Heart left ventricle (tissue), 16 donors: ENCODE results near the gene EFCAB7. TPM values are rescaled to one million over a fixed set of nuclear protein-coding genes. Genes with fewer than 3 reads are reported as not detected.

ENCODE experiments used
- ATAC-seq, 4 donors: fragments of 200-7000 bp; cut with Tn5 transposase; one replicate each; pipeline ENCODE4 v1.9.1; 2020 to 2022; ENCODE audit warnings: moderate library complexity in 4 of 4, mild to moderate bottlenecking in 3 of 4, moderate number of reproducible peaks in 1 of 4
- DNase-seq, 5 donors: peaks; one replicate each; pipeline ENCODE4 v3.0.0-alpha.2; 2020
- H3K27ac ChIP-seq, 12 donors: fragments of 200-600 bp; sonication (generic) in 4 of 12; one replicate each; pipeline versions ENCODE4 v1.5.0 to v1.8.0; 2016 to 2022; ENCODE audit warnings: mild to moderate bottlenecking in 2 of 12
- H3K27me3 ChIP-seq, 9 donors: fragments of 200-600 bp; sonication (generic) in 2 of 9; one replicate each; pipeline versions ENCODE4 v1.5.1 to v1.8.0; 2016 to 2022; ENCODE audit warnings: mild to moderate bottlenecking in 3 of 9
- H3K36me3 ChIP-seq, 9 donors: fragments of 200-600 bp; sonication (generic) in 2 of 9; one replicate each; pipeline versions ENCODE4 v1.5.0 to v1.8.0; 2018 to 2022; ENCODE audit warnings: mild to moderate bottlenecking in 2 of 9
- H3K4me1 ChIP-seq, 12 donors: fragments of 200-600 bp; sonication (generic) in 4 of 12; one replicate each; pipeline versions ENCODE4 v1.5.0 to v1.8.0; 2016 to 2022; ENCODE audit warnings: mild to moderate bottlenecking in 3 of 12
- H3K4me3 ChIP-seq, 12 donors: fragments of 200-600 bp; sonication (generic) in 4 of 12; one replicate each; pipeline versions ENCODE4 v1.5.0 to v1.8.0; 2017 to 2022; ENCODE audit warnings: mild to moderate bottlenecking in 9 of 12, moderate library complexity in 4 of 12
- H3K9me3 ChIP-seq, 12 donors: fragments of 200-600 bp; sonication (generic) in 4 of 12; one replicate each; pipeline versions ENCODE4 v1.5.0 to v1.8.0; 2016 to 2022; ENCODE audit warnings: mild to moderate bottlenecking in 1 of 12
- CTCF ChIP-seq, 12 donors: fragments of 200-600 bp; sonication (generic) in 4 of 12; IDR thresholded peaks; one replicate each; pipeline versions ENCODE4 v1.5.0 to v1.8.0; 2018 to 2022; ENCODE audit warnings: antibody characterized with exemption in 12 of 12, mild to moderate bottlenecking in 5 of 12
- POLR2A ChIP-seq, 2 donors: fragments of 450-650 bp; IDR thresholded peaks; one replicate each; pipeline ENCODE4 v1.6.1; 2017; ENCODE audit warnings: antibody characterized with exemption in 2 of 2, mild to moderate bottlenecking in 2 of 2, moderate library complexity in 2 of 2
- WGBS, 4 donors: extraction: QIAGEN DNeasy Blood & Tissue Kit in 2 of 4; methylation state at CpG; one replicate each; pipeline versions ENCODE4 v1.1.5 to v1.1.7; 2013 to 2018; 5-methylcytosine and 5-hydroxymethylcytosine counted together
- intact Hi-C, 10 donors: fragments of 100-400 bp; cut with DNase I; formaldehyde crosslinking; loops; one replicate each; pipeline versions ENCODE4 v1.11.1 to v1.14.2; 2022
- polyA plus RNA-seq, 2 donors: library from polyadenylated mRNA; stranded (reverse); fragments of 200-250 nt; gene quantifications; one replicate each; pipeline ENCODE4 v1.2.3, GENCODE V29; 2013
- total RNA-seq, 9 donors: library from RNA; depleted of rRNA in 2 of 9; stranded (reverse); fragments of >200 nt in 2 of 9; fragmentation: NEBNext Ultra II Directional in 3 of 9; extraction: Animal tissue kit (Norgen Biotek cat#: 25700) in 3 of 9; gene quantifications; one replicate each; pipeline versions ENCODE4 v1.1.0 to v1.2.4, GENCODE V29; 2016 to 2023
- donor health status: ischemic (EF 13 %, LVEDD 7.1; RV severe dilation, severe dysfunction).
- donor health status: healthy with polysubstance abuse.
- donor health status: DM: no; HTN: yes; CAD: no.
- donor health status: DM: no; HTN: no; CAD: no.
- donor health status: ischemic (EF 25% LVEDD 6.9; RV normal size, moderate dysfunction).
- donor health status: ischemic (EF 25% LVEDD 5.7; RV mildly dilated, moderate dysfunction).
- donor health status: healthy.
- donor health status: DM: yes; HTN: yes; CAD: no.
- donor health status: ischemic (EF 35%, LVEDD 5.7; RV mildly dilated, moderate dysfunction).
- donor health status: nonischemic (EF 11% LVEDD 7.7; RV severe dilation, severe dysfunction).
- donor health status: DM: yes; HTN: yes; CAD: no.
- donor health status: PGD.
- donor health status: ischemic (EF 29% LVEDD 5.4; RV normal size, mild dysfunction).
- donor health status: nonischemic (EF 23%, LVEDD 6.1; RV moderate dilation, normal function).

Gene EFCAB7
- total and polyA plus RNA-seq, 11 donors, result 3.2 to 10.7 (median 7.3) TPM

GRCh38 chr1:63555480-63555879, 32.2 kb downstream of the EFCAB7 start:
- intact Hi-C loops, result loop anchor here in 1 of 10 donors (5.0 kb wide), 1 partner anchor 692 kb away; no protein-coding TSS in a partner anchor
- no peak for ATAC-seq
- DNase-seq, result no peak
- Histone ChIP-seq H3K9me3 (no peaks in the 10 kb centered on the region), H3K27me3 (no peaks in the 10 kb centered on the region), H3K4me1 (no peaks in the 10 kb centered on the region), H3K4me3 (no peak overlapping the region), H3K36me3 (peaks cover 0 to 35% (median 5%) of the 10 kb centered on the region in 9 donors), H3K27ac (no peak overlapping the region)
- TF ChIP-seq POLR2A (IDR thresholded peaks at IDR 0.05) (no peak), CTCF (IDR thresholded peaks at IDR 0.05) (no peak)

GRCh38 chr1:63557365-63557987, 34.2 kb downstream of the EFCAB7 start:
- Histone ChIP-seq H3K4me3 (no peak overlapping the region), H3K27me3 (no peaks in the 10 kb centered on the region), H3K9me3 (no peaks in the 10 kb centered on the region), H3K27ac (no peak overlapping the region), H3K4me1 (no peaks in the 10 kb centered on the region), H3K36me3 (peaks cover 0 to 33% (median 3%) of the 10 kb centered on the region in 9 donors)
- no peak for ATAC-seq
- 75 to 79% (median 78%) methylated on average over 6 of the region's 6 CpGs for WGBS, 4 donors
- no peak for DNase-seq
- TF ChIP-seq POLR2A (IDR thresholded peaks at IDR 0.05) (no peak), CTCF (IDR thresholded peaks at IDR 0.05) (peak in 11 of 12 donors; percentile 26 to 54 (median 43))
- intact Hi-C loops, result loop anchor here in 1 of 10 donors (5.0 kb wide), 1 partner anchor 690 kb away; no protein-coding TSS in a partner anchor

DNA sequence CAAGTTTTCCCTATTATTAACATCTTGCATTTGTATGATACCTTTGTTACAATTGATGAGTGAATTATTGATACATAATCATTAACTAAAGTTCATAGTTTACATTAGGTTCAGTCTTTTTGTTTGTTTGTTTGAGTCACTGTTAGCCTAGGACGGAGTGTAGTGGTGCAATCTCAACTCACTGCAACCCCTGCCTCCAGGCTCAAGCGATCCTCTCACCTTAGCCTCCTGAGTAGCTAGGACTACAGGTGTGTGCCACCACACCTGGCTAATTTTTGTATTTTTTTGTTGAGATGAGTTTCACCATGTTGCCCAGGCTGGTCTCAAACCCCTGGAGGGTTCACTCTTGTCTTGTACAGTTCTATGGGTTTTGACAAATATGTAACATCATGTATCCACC, 36.0 kb downstream of the EFCAB7 start:
- TF ChIP-seq CTCF (IDR thresholded peaks at IDR 0.05) (no peak), POLR2A (IDR thresholded peaks at IDR 0.05) (no peak)
- DNase-seq (no peak), ATAC-seq (no peak)
- Histone ChIP-seq H3K27me3 (no peaks in the 10 kb centered on the region), H3K9me3 (no peaks in the 10 kb centered on the region), H3K4me1 (no peaks in the 10 kb centered on the region), H3K4me3 (no peak overlapping the region), H3K27ac (no peak overlapping the region), H3K36me3 (peaks cover 0 to 31% (median 3%) of the 10 kb centered on the region in 9 donors)
- intact Hi-C loops, result loop anchor here in 1 of 10 donors (5.0 kb wide), 1 partner anchor 688 kb away; no protein-coding TSS in a partner anchor
- WGBS, 4 donors, result 92 to 100% (median 99%) methylated on average over 2 of the region's 2 CpGs

DNA sequence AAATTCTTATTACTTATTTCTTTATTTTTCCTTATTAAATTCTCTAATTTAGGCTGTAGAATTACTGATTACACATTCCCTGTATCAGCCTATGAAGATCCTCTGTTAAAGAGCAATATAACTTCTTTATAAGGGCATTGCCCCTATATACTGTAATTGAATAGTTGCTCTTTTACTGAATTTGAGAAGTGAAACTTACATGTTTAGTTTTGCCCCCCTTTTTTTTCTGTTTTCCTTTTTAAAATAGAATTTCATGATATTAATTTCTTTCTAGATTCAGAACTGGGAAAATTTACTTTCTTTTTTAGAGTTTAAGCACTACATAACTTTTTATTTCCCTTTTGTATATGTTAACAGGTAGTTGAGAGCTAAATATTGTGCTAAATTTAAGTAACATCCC, 40.4 kb downstream of the EFCAB7 start:
- H3K27me3 ChIP-seq, result no peaks in the 10 kb centered on the region
- TF ChIP-seq POLR2A (IDR thresholded peaks at IDR 0.05) (no peak), CTCF (IDR thresholded peaks at IDR 0.05) (no peak)
- H3K27ac ChIP-seq, result no peak overlapping the region
- DNase-seq, result no peak
- H3K4me3 ChIP-seq, result no peak overlapping the region
- H3K9me3 ChIP-seq, result no peaks in the 10 kb centered on the region
- no peak for ATAC-seq
- H3K4me1 ChIP-seq, result no peaks in the 10 kb centered on the region
- H3K36me3 ChIP-seq, result peaks cover 0 to 24% (median 0%) of the 10 kb centered on the region in 9 donors
- intact Hi-C loops, result no loop called here
